H9 (cell line): ENCODE measurements around the gene RUNX1. TPM values are rescaled to one million over a fixed set of nuclear protein-coding genes. Genes with fewer than 3 reads are reported as not detected.

Source experiments
- DNase-seq: peaks from one replicate; pipeline ENCODE4 v3.0.0-alpha.2; 2017
- H2AFZ ChIP-seq: one replicate; pipeline ENCODE4 v1.6.1; 2013; ENCODE audit warnings: mild to moderate bottlenecking, low read length, control low read depth, moderate library complexity
- H2AK5ac ChIP-seq: 2 replicates; pipeline ENCODE4 v1.6.1; 2013; ENCODE audit warnings: low read length, control low read depth, mixed read lengths; ENCODE audit not compliant: insufficient read length
- H2BK120ac ChIP-seq: one replicate; pipeline ENCODE4 v1.6.1; 2013; ENCODE audit warnings: low read depth, mild to moderate bottlenecking, low read length, control low read depth, inconsistent platforms; ENCODE audit not compliant: poor library complexity, severe bottlenecking
- H2BK12ac ChIP-seq: 2 replicates; pipeline ENCODE4 v1.6.1; 2013; ENCODE audit warnings: low read length, control low read depth, mixed read lengths, low read depth; ENCODE audit not compliant: insufficient read length
- H2BK15ac ChIP-seq: 2 replicates; pipeline ENCODE4 v1.6.1; 2013; ENCODE audit warnings: low read depth, low read length, control low read depth
- H2BK20ac ChIP-seq: one replicate; pipeline ENCODE4 v1.6.1; 2013; ENCODE audit warnings: low read depth, mild to moderate bottlenecking, low read length, control low read depth, inconsistent platforms; ENCODE audit not compliant: poor library complexity, severe bottlenecking
- H2BK5ac ChIP-seq: 2 replicates; pipeline ENCODE4 v1.6.1; 2013; ENCODE audit warnings: low read length, control low read depth, mixed read lengths; ENCODE audit not compliant: insufficient read length
- H3K14ac ChIP-seq: 2 replicates; pipeline ENCODE4 v1.6.1; 2013; ENCODE audit warnings: low read length, control low read depth; ENCODE audit not compliant: insufficient read depth
- H3K18ac ChIP-seq: 2 replicates; pipeline ENCODE4 v1.6.1; 2013; ENCODE audit warnings: low read depth, mild to moderate bottlenecking, mixed read lengths, low read length, control low read depth; ENCODE audit not compliant: insufficient read length
- H3K23ac ChIP-seq: 2 replicates; pipeline ENCODE4 v1.6.1; 2013; ENCODE audit warnings: low read length, control low read depth, mixed read lengths, low read depth; ENCODE audit not compliant: insufficient read length
- H3K23me2 ChIP-seq: 2 replicates; pipeline ENCODE4 v1.6.1; 2013; ENCODE audit warnings: low read depth, mild to moderate bottlenecking, mixed read lengths, low read length, control low read depth; ENCODE audit not compliant: insufficient read length, poor library complexity, severe bottlenecking
- H3K27ac ChIP-seq: 2 replicates; pipeline ENCODE4 v1.5.1; 2013; ENCODE audit warnings: low read length, control low read depth, mixed read lengths, low read depth; ENCODE audit not compliant: insufficient read length
- H3K27me3 ChIP-seq: 2 replicates; pipeline ENCODE4 v1.6.1; 2013; ENCODE audit warnings: low read length, control low read depth, inconsistent platforms; ENCODE audit not compliant: insufficient read depth
- H3K4ac ChIP-seq: 2 replicates; pipeline ENCODE4 v1.6.1; 2013; ENCODE audit warnings: low read depth, mild to moderate bottlenecking, control low read depth, inconsistent platforms, low read length, moderate library complexity
- H3K4me1 ChIP-seq: 2 replicates; pipeline ENCODE4 v1.6.1; 2013; ENCODE audit warnings: low read length, control low read depth, inconsistent platforms; ENCODE audit not compliant: insufficient read depth
- H3K4me2 ChIP-seq: 2 replicates; pipeline ENCODE4 v1.6.1; 2013; ENCODE audit warnings: low read length, control low read depth, mixed read lengths; ENCODE audit not compliant: insufficient read length, insufficient read depth
- H3K56ac ChIP-seq: 2 replicates; pipeline ENCODE4 v1.6.1; 2013; ENCODE audit warnings: low read depth, mild to moderate bottlenecking, mixed read lengths, low read length, control low read depth; ENCODE audit not compliant: insufficient read length
- H3K79me1 ChIP-seq: 2 replicates; pipeline ENCODE4 v1.6.1; 2013; ENCODE audit warnings: low read depth, mild to moderate bottlenecking, moderate library complexity, low read length, control low read depth, inconsistent platforms; ENCODE audit not compliant: insufficient read depth, poor library complexity, severe bottlenecking
- H3K79me2 ChIP-seq: 2 replicates; pipeline ENCODE4 v1.6.1; 2013; ENCODE audit warnings: low read length, control low read depth, inconsistent platforms; ENCODE audit not compliant: insufficient read depth
- H3K9ac ChIP-seq: 2 replicates; pipeline ENCODE4 v1.6.1; 2013; ENCODE audit warnings: low read length, control low read depth, mixed read lengths; ENCODE audit not compliant: insufficient read length; ENCODE audit errors: extremely low read depth
- H3K9me3 ChIP-seq: one replicate; pipeline ENCODE4 v1.6.1; 2013; ENCODE audit warnings: low read depth, low read length, inconsistent platforms; ENCODE audit not compliant: control insufficient read depth
- H3T11ph ChIP-seq: one replicate; pipeline ENCODE4 v1.6.1; 2013; ENCODE audit warnings: mild to moderate bottlenecking, low read length, control low read depth, inconsistent platforms
- H4K20me1 ChIP-seq: one replicate; pipeline ENCODE4 v1.6.1; 2013; ENCODE audit not compliant: control insufficient read depth, insufficient read length, insufficient read depth
- H4K5ac ChIP-seq: 2 replicates; pipeline ENCODE4 v1.6.1; 2013; ENCODE audit warnings: low read depth, mild to moderate bottlenecking, mixed read lengths, low read length, control low read depth; ENCODE audit not compliant: insufficient read length
- H4K8ac ChIP-seq: replicated peaks from 2 replicates; pipeline ENCODE4 v1.6.1; 2013; ENCODE audit warnings: low read length, control low read depth, mixed read lengths, low read depth; ENCODE audit not compliant: insufficient read length
- H4K91ac ChIP-seq: 2 replicates; pipeline ENCODE4 v1.6.1; 2013; ENCODE audit warnings: low read depth, mild to moderate bottlenecking, moderate library complexity, mixed read lengths, low read length, control low read depth; ENCODE audit not compliant: insufficient read length
- H3K27ac Mint-ChIP-seq, 3 experiments: 2 replicates in 2 of 3; 3 replicates in 1 of 3; pipeline ENCODE4 v1.8.0; 2020 to 2021; ENCODE audit warnings: mixed read lengths in 3 of 3, mild to moderate bottlenecking in 1 of 3, moderate library complexity in 1 of 3
- H3K27me3 Mint-ChIP-seq: 2 replicates; pipeline ENCODE4 v1.8.0; 2021; ENCODE audit warnings: low read depth, mild to moderate bottlenecking, moderate library complexity, mixed read lengths
- H3K36me3 Mint-ChIP-seq, 3 experiments: 2 replicates in 2 of 3; 3 replicates in 1 of 3; pipeline ENCODE4 v1.8.0; 2020 to 2021; ENCODE audit warnings: low read depth in 3 of 3, mixed read lengths in 3 of 3; ENCODE audit not compliant: insufficient read depth in 1 of 3
- H3K4me1 Mint-ChIP-seq, 2 experiments: 2 replicates each; pipeline ENCODE4 v1.8.0; 2020; ENCODE audit warnings: mixed read lengths in 2 of 2
- H3K4me3 Mint-ChIP-seq, 2 experiments: 2 replicates in 1 of 2; 3 replicates in 1 of 2; pipeline ENCODE4 v1.8.0; 2020 to 2021; ENCODE audit warnings: mild to moderate bottlenecking in 2 of 2, mixed read lengths in 2 of 2, moderate library complexity in 1 of 2
- H3K9me3 Mint-ChIP-seq, 2 experiments: 2 replicates in 1 of 2; 3 replicates in 1 of 2; pipeline ENCODE4 v1.8.0; 2020; ENCODE audit warnings: mild to moderate bottlenecking in 2 of 2, mixed read lengths in 2 of 2, moderate library complexity in 1 of 2
- total RNA-seq: library from RNA; stranded (reverse); gene quantifications from 2 replicates; pipeline ENCODE4 v1.2.1, GENCODE V29; 2021
- TF ChIP-seq, protein P1 (sequence below): fragments of 200-600 bp; sonication (generic); conservative IDR thresholded peaks from 3 replicates; pipeline ENCODE4 v1.8.0; 2021; ENCODE audit warnings: antibody characterized with exemption, mild to moderate bottlenecking

RUNX1 gene
- total RNA-seq, 1 experiment from 2014 or later, result 0.72 TPM

DNA sequence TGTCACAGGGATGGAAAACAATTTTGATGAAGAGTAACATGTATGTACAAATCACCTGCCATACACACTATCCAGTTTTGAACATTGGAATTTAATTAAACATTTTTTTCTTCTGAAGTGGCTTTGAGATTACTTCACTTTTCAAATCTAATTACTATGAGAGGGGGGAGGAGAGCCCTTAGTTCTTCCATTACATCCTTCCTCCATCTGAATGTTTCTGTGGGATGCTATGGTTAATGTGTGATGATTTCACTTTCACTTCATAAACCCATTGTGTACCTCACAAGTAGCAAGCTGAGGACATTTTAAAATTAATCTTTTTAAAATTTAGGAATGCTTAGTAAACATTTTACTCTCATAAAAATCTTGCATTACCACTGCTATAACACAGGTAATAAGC, 156.9 kb downstream of the RUNX1 start:
- H4K20me1 ChIP-seq, result no peaks in the 10 kb centered on the region
- peaks cover 2 to 8% of the 10 kb centered on the region in 2 experiments; a peak in 4 of 5 replicates for H3K9me3 Mint-ChIP-seq
- H3K27ac Mint-ChIP-seq, result no peak overlapping the region
- no peak overlapping the region for H3K56ac ChIP-seq
- peaks cover 86% of the 10 kb centered on the region for H3K27me3 Mint-ChIP-seq
- no peak overlapping the region for H3K27ac ChIP-seq
- H3K9me3 ChIP-seq, result no peaks in the 10 kb centered on the region
- H3K79me1 ChIP-seq, result no peaks in the 10 kb centered on the region
- no peak overlapping the region for H3K14ac ChIP-seq
- no peaks in the 10 kb centered on the region for H3K4me1 ChIP-seq
- H3K18ac ChIP-seq, result no peak overlapping the region
- H3K36me3 Mint-ChIP-seq, result peaks cover 0 to 7% (median 0%) of the 10 kb centered on the region in 3 experiments; a peak in 3 of 7 replicates
- no peak overlapping the region for H2AK5ac ChIP-seq
- H3T11ph ChIP-seq, result no peak overlapping the region
- no peak overlapping the region for H2BK12ac ChIP-seq
- H3K4me1 Mint-ChIP-seq, result peaks cover 18% of the 10 kb centered on the region in 2 experiments
- H2BK5ac ChIP-seq, result no peak overlapping the region
- H3K4me2 ChIP-seq, result no peak overlapping the region
- H3K27me3 ChIP-seq, result peaks cover 33% of the 10 kb centered on the region; the same call in 1 of the 2 replicates
- H3K23ac ChIP-seq, result no peak overlapping the region
- no peak overlapping the region for H4K5ac ChIP-seq
- DNase-seq, result no peak
- H2BK20ac ChIP-seq, result no peak overlapping the region
- H4K8ac ChIP-seq, result no peak overlapping the region
- H3K4me3 Mint-ChIP-seq, result no peak overlapping the region
- no peak overlapping the region for H4K91ac ChIP-seq
- H3K79me2 ChIP-seq, result no peaks in the 10 kb centered on the region
- no peak overlapping the region for H3K4ac ChIP-seq
- no peak overlapping the region for H2BK120ac ChIP-seq
- no peak overlapping the region for H2BK15ac ChIP-seq
- peaks cover 15% of the 10 kb centered on the region for H3K23me2 ChIP-seq
- H2AFZ ChIP-seq, result no peak overlapping the region
- H3K9ac ChIP-seq, result no peak overlapping the region
- TF ChIP-seq, protein P1, sequence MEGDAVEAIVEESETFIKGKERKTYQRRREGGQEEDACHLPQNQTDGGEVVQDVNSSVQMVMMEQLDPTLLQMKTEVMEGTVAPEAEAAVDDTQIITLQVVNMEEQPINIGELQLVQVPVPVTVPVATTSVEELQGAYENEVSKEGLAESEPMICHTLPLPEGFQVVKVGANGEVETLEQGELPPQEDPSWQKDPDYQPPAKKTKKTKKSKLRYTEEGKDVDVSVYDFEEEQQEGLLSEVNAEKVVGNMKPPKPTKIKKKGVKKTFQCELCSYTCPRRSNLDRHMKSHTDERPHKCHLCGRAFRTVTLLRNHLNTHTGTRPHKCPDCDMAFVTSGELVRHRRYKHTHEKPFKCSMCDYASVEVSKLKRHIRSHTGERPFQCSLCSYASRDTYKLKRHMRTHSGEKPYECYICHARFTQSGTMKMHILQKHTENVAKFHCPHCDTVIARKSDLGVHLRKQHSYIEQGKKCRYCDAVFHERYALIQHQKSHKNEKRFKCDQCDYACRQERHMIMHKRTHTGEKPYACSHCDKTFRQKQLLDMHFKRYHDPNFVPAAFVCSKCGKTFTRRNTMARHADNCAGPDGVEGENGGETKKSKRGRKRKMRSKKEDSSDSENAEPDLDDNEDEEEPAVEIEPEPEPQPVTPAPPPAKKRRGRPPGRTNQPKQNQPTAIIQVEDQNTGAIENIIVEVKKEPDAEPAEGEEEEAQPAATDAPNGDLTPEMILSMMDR, result no peak
